HuH-7.5 (cell line): ENCODE measurements around the gene CLDN15.
A peak's percentile ranks its signal among the peaks of the same experiment; 100 is the strongest.
"Not testable (repeated sequence)": the region's sequence is repeated elsewhere in the genome, so short reads cannot be mapped to it uniquely, and the experiment has no call there.

Source experiments
- DNase-seq: peaks from one replicate; pipeline ENCODE4 v3.0.0; 2011; ENCODE audit warnings: low spot score

CLDN15 gene, protein sequence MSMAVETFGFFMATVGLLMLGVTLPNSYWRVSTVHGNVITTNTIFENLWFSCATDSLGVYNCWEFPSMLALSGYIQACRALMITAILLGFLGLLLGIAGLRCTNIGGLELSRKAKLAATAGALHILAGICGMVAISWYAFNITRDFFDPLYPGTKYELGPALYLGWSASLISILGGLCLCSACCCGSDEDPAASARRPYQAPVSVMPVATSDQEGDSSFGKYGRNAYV

DNA sequence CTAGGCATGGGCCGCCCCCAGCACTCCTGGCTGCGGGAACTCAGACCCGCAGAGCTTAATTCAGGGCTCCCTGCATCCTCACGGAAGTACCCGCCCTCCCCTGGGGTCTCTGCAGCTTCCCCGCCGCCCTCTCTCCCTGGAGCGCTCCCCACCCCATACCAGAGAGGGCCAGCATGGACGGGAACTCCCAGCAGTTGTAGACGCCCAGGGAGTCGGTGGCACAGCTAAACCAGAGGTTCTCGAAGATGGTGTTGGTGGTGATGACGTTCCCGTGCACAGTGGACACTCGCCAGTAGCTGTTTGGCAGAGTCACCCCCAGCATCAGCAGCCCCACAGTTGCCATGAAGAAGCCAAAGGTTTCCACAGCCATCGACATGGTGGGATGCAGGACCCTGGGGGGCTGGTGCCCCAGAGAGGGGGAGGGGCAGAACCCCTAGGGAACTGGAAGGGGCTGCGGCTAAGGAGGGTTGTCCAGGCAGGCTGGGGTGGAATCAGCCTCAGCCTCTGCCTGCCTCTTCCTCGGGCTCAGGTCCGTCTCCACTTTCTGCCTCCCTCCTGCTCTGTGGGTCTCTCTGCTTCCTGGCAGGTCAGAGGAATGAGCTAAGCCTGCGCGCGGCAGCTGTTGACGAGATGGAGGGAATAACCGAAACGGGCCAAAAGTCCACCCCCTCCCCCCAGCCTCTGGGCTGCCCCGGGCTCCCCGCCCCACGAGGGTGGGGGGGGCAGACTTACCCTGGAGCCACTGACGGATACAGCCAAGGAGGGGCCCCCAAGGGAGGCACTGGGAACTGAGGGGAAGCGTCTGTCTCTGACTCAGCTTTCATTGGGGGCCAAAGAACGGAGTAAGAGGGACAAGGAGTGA lies at the start of gene CLDN15:
CLDN15 (minus strand) TSS at position 597 of the 862 bp plus-strand sequence; CDS start at position 376, 221 bp downstream.
- no peak for DNase-seq

DNA sequence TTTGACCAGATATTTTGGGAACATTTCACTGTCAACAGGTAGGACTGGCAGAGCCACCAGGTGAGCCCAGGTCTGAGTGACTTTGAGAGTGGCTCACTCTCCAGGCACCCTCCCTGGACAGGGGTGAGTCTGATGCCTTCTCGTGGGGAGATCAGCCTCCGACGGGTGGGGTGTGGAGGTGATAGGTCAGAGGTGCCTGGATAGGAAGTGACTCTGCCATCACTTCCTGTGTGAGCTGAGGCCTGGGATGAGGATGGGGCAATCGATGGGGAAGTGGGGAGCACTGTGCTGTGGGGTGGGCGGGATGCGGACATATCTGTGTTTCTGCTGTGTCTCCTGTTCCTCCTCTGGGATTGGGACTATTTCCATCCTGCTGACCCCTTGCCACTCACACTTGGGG lies 49.4 kb upstream of the CLDN15 start:
- DNase-seq, result no peak

DNA sequence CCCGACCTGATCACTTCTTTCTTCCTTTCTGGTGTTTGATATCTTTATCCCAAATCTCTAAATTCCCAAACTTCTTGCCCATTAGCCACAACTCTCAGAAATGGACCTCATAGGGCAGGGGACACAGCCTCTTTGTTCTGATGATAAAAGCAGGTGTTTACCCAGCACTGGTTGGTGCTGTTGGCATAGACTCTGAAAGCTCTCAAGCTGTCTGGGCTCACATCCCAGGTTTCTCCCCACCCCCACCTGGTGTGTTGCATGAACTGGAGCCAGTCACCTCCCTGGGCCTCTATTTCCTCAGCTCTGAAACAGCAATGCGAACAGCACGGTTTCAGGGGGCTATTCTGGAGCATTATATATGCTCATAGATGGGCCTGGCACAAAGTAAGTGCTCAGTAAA lies 48.3 kb upstream of the CLDN15 start:
- DNase-seq, result not testable (repeated sequence)

DNA sequence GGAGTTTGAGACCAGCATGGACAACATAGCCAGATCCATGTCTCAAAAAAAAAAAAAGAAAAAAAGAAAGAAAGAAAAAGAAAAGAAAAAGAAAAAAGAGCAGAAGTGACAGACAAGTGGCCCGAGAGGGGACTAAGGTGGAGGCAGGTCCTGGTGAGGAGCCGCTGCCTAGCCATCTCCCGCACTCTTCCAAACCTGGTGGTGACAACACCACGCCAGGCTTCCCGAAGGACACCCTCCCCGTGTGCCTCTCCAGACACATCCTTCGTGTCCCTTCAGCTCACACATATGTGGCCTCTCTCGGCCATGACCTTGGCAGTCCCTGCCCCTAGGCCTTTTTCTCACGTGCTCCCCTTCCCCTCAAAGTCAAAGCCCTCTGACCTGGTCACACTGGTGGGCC lies 47.6 kb upstream of the CLDN15 start:
- DNase-seq, result no peak

DNA sequence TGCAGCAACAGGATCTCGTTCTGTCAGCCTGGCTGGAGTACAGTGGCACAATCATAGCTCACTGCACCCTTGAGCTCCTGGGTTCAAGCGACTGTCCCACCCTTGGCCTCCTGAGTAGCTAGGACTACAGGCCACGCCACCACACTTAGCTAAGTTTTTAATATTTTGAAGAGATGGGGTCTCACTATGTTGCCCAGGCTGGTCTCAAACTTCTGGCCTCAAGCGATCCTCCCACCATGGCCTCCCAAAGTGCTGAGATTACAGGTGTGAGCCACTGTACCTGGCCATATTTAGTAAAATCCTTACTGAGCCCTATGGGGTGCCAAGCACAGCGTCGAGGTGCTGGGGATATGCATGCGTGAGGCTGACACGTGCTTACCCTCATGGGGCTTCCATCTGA lies 43.3 kb upstream of the CLDN15 start:
- DNase-seq, result not testable (repeated sequence)

DNA sequence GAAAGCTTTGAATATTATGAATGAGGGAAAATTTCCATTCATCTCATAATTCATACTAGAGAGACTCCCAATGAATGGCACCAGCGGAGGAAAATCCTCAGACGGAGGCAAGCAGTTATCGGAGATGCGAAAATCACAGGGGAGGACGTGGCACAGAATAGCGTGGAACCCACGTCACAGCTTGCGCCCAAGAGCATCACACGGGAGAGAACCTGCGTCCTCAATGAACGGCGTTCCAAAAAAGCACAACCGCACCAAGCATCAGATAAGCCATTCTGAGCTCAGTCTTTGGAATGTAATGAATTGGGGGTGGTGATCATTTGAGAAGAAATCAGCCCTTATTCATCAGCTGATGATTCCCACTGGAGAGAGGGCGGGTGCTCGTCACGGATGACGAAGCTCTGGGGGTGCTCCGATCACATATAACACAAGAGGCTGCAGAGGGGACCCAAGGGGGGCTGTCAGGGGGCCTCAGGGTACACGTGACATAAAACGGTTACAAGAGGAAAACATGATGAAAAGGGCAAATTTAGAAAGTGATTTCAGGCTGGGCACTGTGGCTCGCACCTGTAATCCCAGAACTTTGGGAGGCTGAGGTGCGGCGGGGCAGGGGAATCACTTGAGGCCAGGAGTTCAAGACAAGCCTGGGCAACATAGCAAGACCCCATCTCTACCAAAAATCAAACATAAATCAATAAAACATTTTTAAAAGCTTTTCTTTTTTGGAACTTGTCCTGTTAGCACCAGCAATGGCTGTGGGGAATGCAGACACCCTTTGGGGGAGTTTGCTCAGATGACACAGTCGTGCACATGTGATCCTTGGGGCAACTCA lies 41.1 kb upstream of the CLDN15 start:
- no peak for DNase-seq

DNA sequence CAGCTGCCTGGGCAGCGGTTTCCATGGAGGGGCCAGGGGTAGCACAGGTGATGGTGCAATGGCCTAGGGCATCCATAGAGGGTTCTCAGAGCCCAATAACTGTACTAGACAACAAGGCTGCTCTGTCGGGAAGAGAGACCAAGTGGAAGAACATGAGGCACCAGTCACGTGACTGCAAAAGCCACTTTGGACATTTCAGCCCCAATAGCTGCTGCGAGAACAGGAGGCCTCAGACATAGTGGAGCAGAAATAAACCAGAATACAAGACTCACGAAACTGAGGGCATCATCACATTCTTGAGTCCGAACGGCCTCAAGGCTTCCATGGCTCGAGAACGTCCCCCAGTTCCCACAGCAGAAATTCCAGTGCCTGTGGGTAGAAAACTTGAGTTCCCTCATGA lies 39.6 kb upstream of the CLDN15 start:
- no peak for DNase-seq

DNA sequence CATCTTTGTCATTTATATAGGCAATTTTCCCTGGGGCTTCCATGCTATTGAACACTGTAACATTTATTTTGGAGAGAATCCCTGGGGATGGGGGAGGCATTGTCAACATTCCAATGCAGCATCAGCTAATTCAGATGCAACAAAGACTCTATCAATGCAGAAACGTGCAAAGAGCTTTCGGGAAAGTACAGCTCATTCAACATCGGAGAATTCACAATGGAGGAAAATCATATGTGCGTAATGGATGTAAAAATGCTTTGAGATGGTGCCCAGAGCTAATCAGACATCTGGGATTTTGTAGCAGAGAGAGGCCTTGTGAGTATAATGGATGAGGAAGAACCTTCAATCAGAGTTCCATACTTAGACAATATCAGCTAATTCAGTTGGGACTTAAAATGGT lies 35.6 kb upstream of the CLDN15 start:
- no peak for DNase-seq

DNA sequence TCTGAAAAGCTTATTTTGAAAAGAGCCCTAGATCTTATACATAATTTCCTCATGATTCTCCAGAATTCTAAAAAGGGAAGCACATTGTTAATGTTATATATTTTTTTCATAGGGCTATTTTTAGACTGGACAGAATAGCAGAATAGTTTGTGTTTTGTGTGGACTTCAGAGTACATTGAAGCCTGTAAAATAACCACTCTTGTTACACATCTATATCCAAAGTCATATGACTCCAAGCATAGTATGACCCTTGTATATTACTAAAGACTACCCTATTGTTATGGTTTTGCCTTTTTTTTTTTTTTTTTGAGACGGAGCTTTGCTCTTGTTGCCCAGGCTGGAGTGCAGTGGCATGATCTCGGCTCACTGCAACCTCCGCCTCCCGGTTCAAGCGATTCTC lies 33.4 kb upstream of the CLDN15 start:
- DNase-seq, result no peak

DNA sequence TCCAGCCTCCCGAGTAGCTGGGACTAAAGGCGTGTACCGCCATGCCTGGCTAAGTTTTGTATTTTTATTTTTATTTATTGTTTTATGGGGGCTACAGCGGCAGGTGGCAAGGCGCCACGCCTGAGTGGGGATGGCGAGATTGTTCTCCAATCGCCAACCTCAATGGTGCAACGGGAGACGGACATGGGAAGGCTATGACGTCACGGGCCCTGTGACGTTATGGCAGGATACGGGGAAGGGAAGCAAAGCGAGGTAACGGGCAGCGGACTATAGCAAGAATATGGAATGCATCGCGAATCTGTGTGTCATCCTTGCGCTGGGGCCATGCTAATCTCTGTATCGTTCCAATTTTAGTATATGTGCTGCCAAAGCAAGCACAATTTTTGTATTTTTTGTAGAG lies 32.1 kb upstream of the CLDN15 start:
- no peak for DNase-seq

DNA sequence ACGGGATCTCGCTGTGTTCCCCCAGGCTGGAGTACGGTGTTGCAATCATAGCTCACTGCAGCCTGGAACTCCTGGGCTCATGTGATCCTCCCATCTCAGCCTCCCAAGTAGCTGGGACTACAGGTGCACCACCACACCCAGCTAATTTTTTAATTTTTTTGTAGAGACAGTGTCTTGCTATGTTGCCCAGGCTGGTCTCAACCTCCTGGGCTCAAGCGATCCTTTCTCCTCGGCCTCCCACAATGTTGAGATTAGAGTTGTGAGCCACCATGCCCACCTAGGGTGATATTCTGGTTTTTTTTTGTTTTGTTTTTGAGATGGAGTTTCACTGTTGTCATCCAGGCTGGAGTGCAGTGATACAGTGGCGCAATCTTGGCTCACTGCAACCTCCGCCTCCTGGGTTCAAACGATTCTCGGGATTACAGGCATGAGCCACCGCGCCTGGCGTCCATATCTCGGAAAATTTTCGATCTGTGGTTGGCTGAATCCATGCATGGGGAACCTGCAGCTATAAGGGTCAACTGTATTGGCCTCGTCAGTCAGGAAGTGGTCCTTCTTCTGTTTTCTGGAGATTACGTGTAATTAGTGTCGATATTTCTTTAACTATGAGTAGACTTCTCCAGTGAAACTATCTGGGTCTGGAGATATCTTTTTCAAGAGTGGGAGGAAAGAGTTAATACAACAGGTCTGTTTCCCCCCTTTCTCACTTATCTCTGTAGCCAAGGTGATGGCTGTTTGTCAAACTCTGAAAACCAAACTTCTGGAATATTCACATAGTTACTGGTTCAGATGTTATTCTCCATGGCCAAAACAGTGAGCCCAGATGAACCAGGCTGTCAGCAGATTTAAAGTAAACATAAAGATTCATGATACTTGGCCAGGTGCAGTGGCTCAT lies 28.3 kb upstream of the CLDN15 start:
- DNase-seq, result no peak

DNA sequence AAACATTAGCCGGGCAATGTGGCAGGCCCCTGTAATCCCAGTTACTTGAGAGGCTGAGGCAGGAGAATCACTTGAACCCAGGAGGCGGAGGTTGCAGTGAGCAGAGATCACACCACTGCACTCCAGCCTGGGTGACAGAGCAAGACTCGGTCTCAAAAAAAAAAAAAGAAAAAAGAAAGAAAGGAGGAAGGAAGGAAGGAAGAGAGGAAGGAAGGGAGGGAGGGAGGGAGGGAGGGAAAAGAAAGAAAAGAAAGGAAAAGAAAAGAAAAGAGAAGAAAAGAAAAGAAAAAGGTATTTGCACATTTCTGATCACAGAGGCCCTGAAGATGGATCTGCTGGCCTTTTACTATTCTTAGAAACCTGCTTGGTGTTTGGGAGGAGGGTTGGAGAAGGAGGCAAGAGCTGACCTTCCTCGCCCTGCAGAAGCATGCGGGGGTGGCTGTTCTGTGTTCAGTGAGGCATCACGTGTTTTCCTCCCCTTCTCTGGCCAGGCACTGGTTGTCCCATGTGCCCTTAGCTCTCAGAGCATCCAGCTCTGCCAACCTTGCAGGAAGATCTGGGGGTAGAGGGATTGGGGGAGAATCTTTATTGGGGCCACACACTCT lies 26.6 kb upstream of the CLDN15 start:
- not testable (repeated sequence) for DNase-seq

DNA sequence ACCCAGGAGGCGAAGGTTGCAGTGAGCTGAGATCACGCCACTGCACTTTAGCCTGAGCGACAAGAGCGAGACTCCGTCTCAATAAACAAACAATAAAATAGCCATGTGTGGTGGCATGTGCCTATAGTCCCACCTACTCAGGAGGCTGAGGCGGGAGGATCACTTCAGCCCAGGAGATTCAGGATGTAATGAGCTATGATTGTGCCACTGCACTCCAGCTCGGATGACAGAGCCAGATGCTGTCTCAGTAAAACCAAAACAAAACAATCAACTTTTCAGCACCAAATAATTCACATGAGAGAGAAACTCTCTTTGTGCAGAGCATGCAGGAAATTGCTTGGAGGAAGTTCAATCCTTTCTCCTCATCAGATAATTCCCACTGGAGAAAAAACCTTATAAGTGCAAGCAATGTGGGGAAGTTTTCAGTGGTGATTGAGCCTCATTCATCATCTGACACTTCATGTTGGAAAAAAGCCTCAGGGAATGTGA lies 20.7 kb upstream of the CLDN15 start:
- no peak for DNase-seq

DNA sequence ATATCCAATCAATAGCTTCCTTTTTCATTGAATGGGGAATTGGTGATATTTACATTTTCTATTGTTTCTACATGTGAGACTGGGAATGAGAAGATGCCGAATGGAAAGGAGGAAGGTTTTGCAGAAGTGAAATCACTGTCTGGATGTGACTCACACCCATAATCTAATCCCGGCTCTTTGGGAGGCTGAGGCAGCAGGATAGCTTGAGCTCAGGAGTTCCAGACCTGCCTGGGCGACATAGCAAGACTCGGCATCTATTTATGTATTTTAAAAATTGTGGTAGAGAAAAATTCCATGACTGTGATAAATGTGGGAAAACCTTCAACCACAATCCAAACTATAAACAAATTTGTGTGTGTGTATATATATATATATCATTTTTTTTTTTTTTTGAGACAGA lies 18.2 kb upstream of the CLDN15 start:
- no peak for DNase-seq

DNA sequence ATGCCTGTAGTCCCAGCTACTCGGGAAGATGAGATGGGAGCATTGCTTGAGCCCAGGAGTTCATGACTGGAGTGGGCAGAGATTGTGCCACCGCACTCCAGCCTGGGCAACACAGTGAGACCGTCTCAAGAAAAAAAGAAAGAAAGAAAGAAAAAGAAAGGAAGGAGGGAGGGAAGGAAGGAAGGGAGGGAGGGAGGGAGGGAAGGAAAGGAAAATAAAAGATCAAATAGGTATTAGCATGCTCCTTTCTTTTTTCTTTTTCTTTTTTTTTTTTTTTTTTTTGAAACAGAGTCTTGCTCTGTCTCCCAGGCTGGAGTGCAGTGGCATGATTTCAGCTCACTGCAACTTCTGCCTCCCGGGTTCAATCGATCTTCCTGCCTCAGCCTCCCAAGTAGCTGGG lies 15.6 kb upstream of the CLDN15 start:
- DNase-seq, result not testable (repeated sequence)

DNA sequence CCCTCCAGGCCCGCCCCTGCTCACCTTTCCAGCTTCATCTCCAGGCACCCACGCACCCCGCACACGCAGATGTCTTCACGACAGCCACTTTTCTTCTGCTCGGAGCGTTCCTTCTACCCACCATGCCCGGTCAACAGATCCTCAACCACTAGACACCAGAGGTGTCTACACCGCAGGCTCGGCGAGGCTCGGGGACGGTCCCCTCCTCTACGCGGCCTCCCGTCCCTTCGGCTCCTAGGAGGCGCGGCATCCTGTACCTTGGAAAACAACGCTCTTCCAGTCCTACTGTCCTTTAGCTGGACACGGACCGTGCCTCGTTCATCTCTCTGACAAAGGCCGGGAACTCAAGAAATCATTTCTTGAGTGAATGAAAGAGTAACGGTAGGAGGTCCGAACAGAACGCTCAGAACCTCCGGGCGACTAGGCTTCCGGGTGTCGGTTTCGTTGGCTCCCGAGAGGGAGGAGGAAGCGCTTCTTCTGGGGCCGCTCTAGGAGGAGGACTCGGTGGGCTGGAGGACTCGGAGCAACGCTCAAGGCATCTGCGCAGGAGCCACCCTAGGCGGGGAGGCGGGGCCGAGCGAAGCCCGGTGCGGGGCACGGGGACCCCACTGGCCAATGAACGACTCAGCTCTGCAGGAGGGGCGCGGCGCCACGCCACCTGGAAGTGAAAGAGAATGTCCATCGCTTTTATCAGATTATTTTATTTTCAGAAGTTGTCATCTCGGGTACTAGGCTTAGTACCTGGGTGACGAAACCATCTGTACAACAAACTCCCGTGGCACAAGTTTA lies 14.5 kb upstream of the CLDN15 start:
- DNase-seq, result peak; percentile 96

DNA sequence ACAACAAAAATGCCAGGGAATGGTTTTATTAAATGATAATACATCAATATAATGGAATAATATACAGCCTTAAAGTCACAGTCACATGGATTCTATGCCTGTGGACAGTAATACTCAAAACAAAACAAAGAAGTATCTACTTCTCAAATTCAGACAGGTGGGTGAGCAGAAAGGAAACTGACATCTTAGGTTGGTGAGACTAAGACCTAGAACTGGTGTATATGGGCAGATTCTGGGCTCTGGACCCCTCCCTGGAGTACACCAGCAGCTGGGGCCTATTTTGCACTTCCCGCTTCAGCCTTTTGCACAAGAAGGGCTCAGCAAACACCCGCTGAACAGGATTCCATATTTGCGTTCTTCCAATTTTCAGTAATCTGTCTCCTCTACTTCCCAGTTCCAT lies 12.7 kb upstream of the CLDN15 start:
- no peak for DNase-seq

DNA sequence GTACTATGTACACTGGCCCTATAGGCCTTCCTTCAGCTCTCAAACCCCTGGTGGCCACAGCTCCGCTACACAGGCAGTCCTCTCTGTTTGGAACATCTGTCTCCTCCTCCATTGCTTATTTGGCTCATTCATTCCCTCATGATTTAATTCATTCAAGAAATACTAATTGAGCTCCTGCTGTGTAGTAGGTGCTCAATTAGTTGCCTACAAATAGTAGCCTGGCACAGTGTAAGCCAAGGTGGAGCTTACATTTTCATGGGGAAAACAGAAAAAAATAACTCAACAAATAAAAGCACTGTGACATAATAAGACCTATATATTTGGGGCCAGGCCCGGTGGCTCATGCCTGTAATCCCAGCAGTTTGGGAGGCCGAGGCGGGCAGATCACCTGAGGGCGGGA lies 10.7 kb upstream of the CLDN15 start:
- DNase-seq, result no peak

DNA sequence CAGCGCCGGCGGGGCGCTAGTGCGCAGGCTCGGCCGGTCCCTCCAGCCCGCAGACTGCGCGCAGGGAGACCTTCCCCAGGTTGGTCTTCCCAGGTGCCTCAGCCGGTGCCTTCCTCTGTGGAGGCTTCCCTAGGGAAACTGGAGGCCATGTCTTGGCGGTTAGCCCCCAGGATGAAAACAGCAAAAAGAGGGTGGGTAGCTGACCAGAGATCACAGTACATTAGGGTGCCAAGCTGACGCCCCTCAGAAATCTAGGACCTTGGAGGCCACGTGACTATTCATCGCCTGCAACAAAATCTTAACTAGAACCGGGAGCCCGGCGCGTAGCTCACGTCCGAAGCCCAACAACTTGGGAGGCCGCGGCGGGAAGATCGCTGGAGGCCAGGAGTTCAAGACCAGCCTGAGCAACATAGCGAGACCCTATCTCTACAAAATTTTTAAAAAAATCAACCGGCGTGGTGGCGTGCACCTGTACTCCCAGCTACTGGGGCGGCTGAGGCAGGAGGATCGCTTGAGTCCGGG lies 7.6 kb upstream of the CLDN15 start:
- DNase-seq, result peak; percentile 93
